CD4-positive, alpha-beta memory T cell (primary cell): ENCODE measurements around the gene SLC17A9. TPM values are rescaled to one million over a fixed set of nuclear protein-coding genes. Genes with fewer than 3 reads are reported as not detected.
A peak's percentile ranks its signal among the peaks of the same experiment; 100 is the strongest.

ENCODE experiments used
- CTCF ChIA-PET: fragments of 350-600 bp; sonication (Branson Sonifier 250); formaldehyde crosslinking; loops from one replicate; lab custom pipeline; 2021; ENCODE audit warnings: inconsistent platforms; ENCODE audit not compliant: partially characterized antibody; lab: Charles Lee
- POLR2A ChIA-PET: fragments of 350-600 bp; sonication (Branson Sonifier 250); formaldehyde crosslinking; loops from one replicate; lab custom pipeline; 2021; ENCODE audit not compliant: partially characterized antibody; lab: Charles Lee
- DNase-seq, 5 donors: peaks; one replicate each; pipeline versions ENCODE4 v3.0.0 to v3.0.0-alpha.2; 2020 to 2022; ENCODE audit warnings: mixed read lengths in 1 of 5
- H3K27ac ChIP-seq: one replicate; pipeline ENCODE4 v1.7.0; 2013; ENCODE audit warnings: low read depth, low read length
- H3K27me3 ChIP-seq: 2 replicates; pipeline ENCODE4 v1.7.0; 2013; ENCODE audit warnings: mild to moderate bottlenecking, low read length, moderate library complexity; ENCODE audit not compliant: insufficient read depth
- H3K36me3 ChIP-seq: 2 replicates; pipeline ENCODE4 v1.7.0; 2013; ENCODE audit warnings: mild to moderate bottlenecking, low read length, moderate library complexity; ENCODE audit not compliant: insufficient read depth
- H3K4me1 ChIP-seq: 2 replicates; pipeline ENCODE4 v1.7.0; 2013; ENCODE audit warnings: mild to moderate bottlenecking, low read length, moderate library complexity; ENCODE audit not compliant: insufficient read depth
- H3K4me3 ChIP-seq, 2 donors: one replicate each; pipeline ENCODE4 v1.7.0; 2013; ENCODE audit warnings: low read length in 2 of 2, mild to moderate bottlenecking in 1 of 2
- H3K9me3 ChIP-seq, 2 donors: one replicate each; pipeline ENCODE4 v1.7.0; 2013; ENCODE audit warnings: low read length in 2 of 2, control low read depth in 1 of 2; ENCODE audit not compliant: control insufficient read depth in 1 of 2
- H3K27ac Mint-ChIP-seq, 7 donors: one replicate each; pipeline ENCODE4 v1.8.0; 2020 to 2021; ENCODE audit warnings: mixed read lengths in 7 of 7, mild to moderate bottlenecking in 6 of 7, inconsistent platforms in 3 of 7, moderate library complexity in 3 of 7
- H3K27me3 Mint-ChIP-seq, 2 donors: one replicate each; pipeline ENCODE4 v1.8.0; 2020 to 2021; ENCODE audit warnings: mixed read lengths in 2 of 2
- H3K36me3 Mint-ChIP-seq, 2 donors: one replicate each; pipeline ENCODE4 v1.8.0; 2020 to 2021; ENCODE audit warnings: mixed read lengths in 2 of 2, inconsistent platforms in 1 of 2, mild to moderate bottlenecking in 1 of 2
- H3K4me1 Mint-ChIP-seq, 4 donors: one replicate each; pipeline ENCODE4 v1.8.0; 2020 to 2021; ENCODE audit warnings: mixed read lengths in 4 of 4, mild to moderate bottlenecking in 1 of 4
- H3K4me3 Mint-ChIP-seq, 8 donors: one replicate each; pipeline ENCODE4 v1.8.0; 2020 to 2021; ENCODE audit warnings: mixed read lengths in 8 of 8, mild to moderate bottlenecking in 7 of 8, moderate library complexity in 6 of 8, inconsistent platforms in 3 of 8
- H3K9me3 Mint-ChIP-seq, 8 donors: one replicate each; pipeline ENCODE4 v1.8.0; 2020 to 2021; ENCODE audit warnings: mixed read lengths in 8 of 8, mild to moderate bottlenecking in 5 of 8, inconsistent platforms in 3 of 8, moderate library complexity in 1 of 8
- intact Hi-C: fragments of 100-400 bp; cut with micrococcal nuclease; formaldehyde crosslinking; loops from one replicate; pipeline ENCODE4 v1.15.1; 2023
- polyA plus RNA-seq, 2 donors: library from polyadenylated mRNA; unstranded; fragments of 300-500 nt; fragmentation: Illumina TruSeq; gene quantifications; one replicate each; pipeline ENCODE4 v1.2.3, GENCODE V29; 2021
- total RNA-seq, 2 experiments: library from RNA; stranded (reverse); gene quantifications; one replicate each; pipeline ENCODE4 v1.2.3, GENCODE V29; 2021

The SLC17A9 gene
- total and polyA plus RNA-seq, 4 experiments from 2014 or later = 0.13 to 2.4 (median 2.1) TPM; not detected in 1

- H3K36me3 ChIP-seq = peaks cover 7% of the 10 kb centered on the region
- Mint-ChIP-seq H3K4me1 (peaks cover 11 to 31% (median 24%) of the 10 kb centered on the region in 4 donors), H3K9me3 (no peaks in the 10 kb centered on the region), H3K27me3 (no peaks in the 10 kb centered on the region), H3K4me3 (peak overlapping the region; percentile 72 to 93 (median 83)), H3K36me3 (peaks cover 0 to 11% of the 10 kb centered on the region in 2 donors), H3K27ac (peak overlapping the region; percentile 92 to 95 (median 93))
- ChIA-PET POLR2A (interaction anchor here (0.8 to 3.7 kb wide), 20 partner anchors 10 to 214 kb away, joined by 3 to 66 read pairs (median 6); partner anchors contain the start of genes DIDO1, GID8 and TCFL5), CTCF (interaction anchor here (0.8 to 3.7 kb wide), 14 partner anchors 16 to 70 kb away, joined by 3 to 21 read pairs (median 5); partner anchors contain the start of gene GID8)
- H3K9me3 ChIP-seq = no peaks in the 10 kb centered on the region
- H3K27me3 ChIP-seq = no peaks in the 10 kb centered on the region
- peak; percentile 74 to 85 (median 77) for DNase-seq
- peak overlapping the region; percentile 57 for H3K27ac ChIP-seq
- peaks cover 28% of the 10 kb centered on the region for H3K4me1 ChIP-seq
- intact Hi-C loops = loop anchor here (1.0 to 10.0 kb wide), 5 partner anchors 16 to 51 kb away; partner anchors contain the start of genes BHLHE23, DIDO1 and GID8
- H3K4me3 ChIP-seq = peak overlapping the region; percentile 17 to 27
Observed at GRCh38 chr20:62953839-62954703, 1.6 kb downstream of the SLC17A9 start.

- no peaks in the 10 kb centered on the region for H3K27me3 Mint-ChIP-seq
- no peak for DNase-seq
- peaks cover 28% of the 10 kb centered on the region for H3K4me1 ChIP-seq
- H3K36me3 ChIP-seq = no peaks in the 10 kb centered on the region
- H3K36me3 Mint-ChIP-seq = peaks cover 0 to 3% of the 10 kb centered on the region in 2 donors
- H3K4me1 Mint-ChIP-seq = peaks cover 11 to 30% (median 16%) of the 10 kb centered on the region in 4 donors
- peak overlapping the region in 1 of 8 donors; percentile 25 for H3K4me3 Mint-ChIP-seq
- no peak overlapping the region for H3K4me3 ChIP-seq
- no peaks in the 10 kb centered on the region for H3K9me3 ChIP-seq
- H3K9me3 Mint-ChIP-seq = no peaks in the 10 kb centered on the region
- ChIA-PET POLR2A (interaction anchor here (2.7 to 3.7 kb wide), 2 partner anchors 20 to 30 kb away, joined by 37 to 66 read pairs; partner anchors contain the start of genes DIDO1 and GID8), CTCF (interaction anchor here (1.2 to 3.7 kb wide), 5 partner anchors 17 to 71 kb away, joined by 3 to 21 read pairs (median 11); partner anchors contain the start of gene GID8)
- H3K27ac ChIP-seq = no peak overlapping the region
- H3K27me3 ChIP-seq = no peaks in the 10 kb centered on the region
- peak overlapping the region in 4 of 7 donors; percentile 8 to 57 (median 36) for H3K27ac Mint-ChIP-seq
- intact Hi-C loops = loop anchor here (2.0 to 10.0 kb wide), 2 partner anchors 17 to 49 kb away; partner anchors contain the start of gene BHLHE23
Observed at GRCh38 chr20:62955519-62956386, 3.2 kb downstream of the SLC17A9 start.

DNA sequence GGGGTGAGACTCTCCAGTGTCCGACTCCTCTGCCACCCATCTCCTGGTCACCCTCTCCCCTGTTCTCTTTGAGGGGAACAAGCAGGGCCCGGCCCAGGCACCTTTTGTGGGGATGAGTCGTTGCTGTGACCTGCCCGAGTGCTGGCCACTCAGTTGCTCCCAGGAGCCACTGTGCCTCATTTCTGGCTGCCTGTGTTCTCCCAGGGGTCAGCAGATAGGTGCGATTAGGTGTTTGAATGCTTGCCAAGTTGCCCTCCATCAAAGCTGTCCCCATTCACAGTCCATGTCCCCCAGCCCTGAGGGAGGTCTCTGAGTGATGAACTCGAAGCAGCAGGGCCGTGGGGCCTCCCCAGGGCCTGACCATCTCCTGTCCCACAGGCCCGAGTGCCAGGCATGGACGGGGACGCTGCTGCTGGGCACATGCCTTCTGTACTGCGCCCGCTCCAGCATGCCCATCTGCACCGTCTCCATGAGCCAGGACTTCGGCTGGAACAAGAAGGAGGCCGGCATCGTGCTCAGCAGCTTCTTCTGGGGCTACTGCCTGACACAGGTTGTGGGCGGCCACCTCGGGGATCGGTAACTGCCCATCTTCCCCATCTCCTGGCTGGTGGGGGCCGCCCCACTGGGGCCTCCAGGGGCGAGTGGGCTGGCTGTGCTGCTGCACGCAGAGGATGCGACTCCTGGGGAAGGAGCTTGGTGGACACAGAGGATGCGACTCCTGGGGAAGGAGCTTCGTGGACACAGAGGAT lies 4.1 kb downstream of the SLC17A9 start:
- Mint-ChIP-seq H3K4me3 (peak overlapping the region in 1 of 8 donors; percentile 25), H3K27me3 (no peaks in the 10 kb centered on the region), H3K36me3 (peaks cover 0 to 3% of the 10 kb centered on the region in 2 donors), H3K4me1 (peaks cover 9 to 29% (median 15%) of the 10 kb centered on the region in 4 donors), H3K27ac (peak overlapping the region in 1 of 7 donors; percentile 27), H3K9me3 (no peaks in the 10 kb centered on the region)
- no peaks in the 10 kb centered on the region for H3K36me3 ChIP-seq
- no peaks in the 10 kb centered on the region for H3K9me3 ChIP-seq
- peak in 1 of 5 donors; percentile 25 for DNase-seq
- no peaks in the 10 kb centered on the region for H3K27me3 ChIP-seq
- ChIA-PET POLR2A (no interaction called here), CTCF (interaction anchor here (3.7 kb wide), 1 partner anchor 48 kb away, joined by 21 read pairs; no protein-coding TSS in a partner anchor)
- peaks cover 28% of the 10 kb centered on the region for H3K4me1 ChIP-seq
- H3K4me3 ChIP-seq = no peak overlapping the region
- intact Hi-C loops = loop anchor here (10.0 kb wide), 1 partner anchor 48 kb away; the partner anchor contains the start of gene BHLHE23
- no peak overlapping the region for H3K27ac ChIP-seq

DNA sequence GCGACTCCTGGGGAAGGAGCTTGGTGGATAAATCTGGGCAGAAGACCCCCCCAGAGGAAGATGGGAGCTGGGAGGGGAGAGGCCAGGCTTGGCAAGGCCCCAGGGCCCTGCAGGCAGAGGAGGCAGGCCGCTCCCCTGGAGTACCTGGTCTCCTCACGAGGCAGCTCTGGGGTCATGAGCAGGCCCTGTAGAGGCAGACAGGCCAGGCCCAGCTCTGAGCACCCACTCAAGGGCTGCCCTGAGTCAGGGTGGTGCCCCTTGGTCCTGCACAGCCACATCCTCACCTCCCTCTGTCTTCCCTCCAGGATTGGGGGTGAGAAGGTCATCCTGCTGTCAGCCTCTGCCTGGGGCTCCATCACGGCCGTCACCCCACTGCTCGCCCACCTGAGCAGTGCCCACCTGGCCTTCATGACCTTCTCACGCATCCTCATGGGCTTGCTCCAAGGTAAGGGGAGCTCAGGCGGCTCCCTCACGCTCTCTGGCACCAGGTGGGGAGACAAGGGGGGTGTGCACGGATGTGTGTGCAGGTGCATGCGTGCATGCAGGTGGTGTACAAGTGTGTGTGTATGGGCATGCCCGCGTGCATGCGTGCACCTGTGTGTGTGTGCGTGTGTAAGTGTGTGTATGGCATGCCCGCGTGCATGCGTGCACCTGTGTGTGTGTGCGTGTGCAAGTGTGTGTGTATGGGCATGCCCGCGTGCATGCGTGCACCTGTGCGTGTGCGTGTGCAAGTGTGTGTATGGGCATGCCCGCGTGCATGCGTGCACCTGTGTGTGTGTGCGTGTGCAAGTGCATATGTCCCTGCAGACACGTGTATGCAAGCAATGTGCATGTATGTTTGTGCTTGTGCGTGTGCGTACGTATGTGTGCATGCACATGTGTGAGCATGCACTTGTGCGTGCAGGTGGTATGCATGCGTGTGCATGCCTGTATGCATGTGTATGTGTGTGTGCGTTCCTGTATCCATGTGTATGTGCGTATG lies 4.9 kb downstream of the SLC17A9 start:
- Histone ChIP-seq H3K4me1 (peaks cover 21% of the 10 kb centered on the region), H3K4me3 (no peak overlapping the region), H3K36me3 (no peaks in the 10 kb centered on the region), H3K27me3 (no peaks in the 10 kb centered on the region), H3K9me3 (no peaks in the 10 kb centered on the region), H3K27ac (no peak overlapping the region)
- POLR2A ChIA-PET = no interaction called here
- peaks cover 7 to 24% (median 15%) of the 10 kb centered on the region in 4 donors for H3K4me1 Mint-ChIP-seq
- H3K4me3 Mint-ChIP-seq = no peak overlapping the region
- no peak overlapping the region for H3K27ac Mint-ChIP-seq
- peak in 1 of 5 donors; percentile 21 for DNase-seq
- peaks cover 0 to 3% of the 10 kb centered on the region in 2 donors for H3K36me3 Mint-ChIP-seq
- intact Hi-C loops = loop anchor here (10.0 kb wide), 1 partner anchor 47 kb away; the partner anchor contains the start of gene BHLHE23
- H3K27me3 Mint-ChIP-seq = no peaks in the 10 kb centered on the region
- H3K9me3 Mint-ChIP-seq = no peaks in the 10 kb centered on the region
- CTCF ChIA-PET = no interaction called here

GRCh38 chr20:62958388-62959100 lies 6.0 kb downstream of the SLC17A9 start:
- ChIA-PET POLR2A (no interaction called here), CTCF (interaction anchor here (1.2 kb wide), 1 partner anchor 57 kb away, joined by 3 read pairs; no protein-coding TSS in a partner anchor)
- intact Hi-C loops = loop anchor here (10.0 kb wide), 1 partner anchor 46 kb away; the partner anchor contains the start of gene BHLHE23
- Mint-ChIP-seq H3K9me3 (no peaks in the 10 kb centered on the region), H3K4me3 (no peak overlapping the region), H3K36me3 (peaks cover 0 to 3% of the 10 kb centered on the region in 2 donors), H3K4me1 (peaks cover 5 to 16% (median 11%) of the 10 kb centered on the region in 4 donors), H3K27me3 (no peaks in the 10 kb centered on the region), H3K27ac (no peak overlapping the region)
- Histone ChIP-seq H3K27me3 (no peaks in the 10 kb centered on the region), H3K4me3 (no peak overlapping the region), H3K9me3 (no peaks in the 10 kb centered on the region), H3K36me3 (no peaks in the 10 kb centered on the region), H3K27ac (no peak overlapping the region), H3K4me1 (peaks cover 12% of the 10 kb centered on the region)
- DNase-seq = peak in 1 of 5 donors; percentile 30
